Kidney (tissue), 14 donors: Measurements from ENCODE around the gene NEUROG3. TPM values are rescaled to one million over a fixed set of nuclear protein-coding genes. Genes with fewer than 3 reads are reported as not detected.

Experiments used
- DNase-seq, 5 donors: peaks; one replicate each; pipeline ENCODE4 v3.0.0-alpha.2; 2013 to 2020
- FAIRE-seq: peaks from 2 replicates; lab custom pipeline; 2012; peaks lifted over from hg19 to GRCh38; lab: Jason Lieb, UNC
- H3K27ac ChIP-seq, 2 donors: one replicate each; pipeline ENCODE4 v1.7.0; 2013; ENCODE audit warnings: low read depth in 2 of 2, low read length in 2 of 2, inconsistent platforms in 1 of 2
- H3K27me3 ChIP-seq: one replicate; pipeline ENCODE4 v1.7.1; 2013; ENCODE audit warnings: low read length, inconsistent platforms; ENCODE audit not compliant: control insufficient read depth, insufficient read depth
- H3K36me3 ChIP-seq, 3 donors: one replicate each; pipeline versions ENCODE4 v1.7.0 to v1.7.1; 2013; ENCODE audit warnings: low read length in 3 of 3, control low read depth in 1 of 3, inconsistent platforms in 1 of 3; ENCODE audit not compliant: insufficient read depth in 3 of 3, control insufficient read depth in 2 of 3
- H3K4me1 ChIP-seq, 3 donors: one replicate each; pipeline versions ENCODE4 v1.7.0 to v1.7.1; 2013; ENCODE audit warnings: low read length in 3 of 3, inconsistent platforms in 1 of 3, low read depth in 1 of 3; ENCODE audit not compliant: control insufficient read depth in 2 of 3, insufficient read depth in 2 of 3
- H3K4me3 ChIP-seq, 3 donors: one replicate each; pipeline versions ENCODE4 v1.7.0 to v1.8.1; 2013; ENCODE audit warnings: low read length in 3 of 3, control low read depth in 1 of 3, inconsistent platforms in 1 of 3
- H3K9ac ChIP-seq, 3 donors: one replicate each; pipeline versions ENCODE4 v1.7.0 to v1.7.1; 2013; ENCODE audit warnings: low read length in 3 of 3, control low read depth in 1 of 3, inconsistent platforms in 1 of 3
- H3K9me3 ChIP-seq, 3 donors: one replicate each; pipeline versions ENCODE4 v1.7.0 to v1.7.1; 2013; ENCODE audit warnings: low read length in 3 of 3, control low read depth in 1 of 3, inconsistent platforms in 1 of 3; ENCODE audit not compliant: control insufficient read depth in 2 of 3, insufficient read depth in 1 of 3
- CTCF ChIP-seq: IDR thresholded peaks from 3 replicates; pipeline ENCODE4 v1.5.1; 2012; ENCODE audit warnings: mild to moderate bottlenecking, moderate library complexity, borderline replicate concordance; ENCODE audit not compliant: insufficient read depth; ENCODE audit errors: extremely low read depth
- intact Hi-C: fragments of 100-400 bp; cut with DNase I; formaldehyde crosslinking; loops from one replicate; pipeline ENCODE4 v1.11.1; 2022
- polyA plus RNA-seq: library from polyadenylated mRNA; stranded (reverse); fragments of 350-450 nt; fragmentation: Illumina TruSeq; extraction: RNeasy Lipid Tissue Mini Kit (QIAGEN cat#74804); gene quantifications from one replicate; pipeline ENCODE4 v1.2.3, GENCODE V29; 2014; ENCODE audit warnings: low read depth, low replicate concordance; ENCODE audit not compliant: insufficient read depth
- total RNA-seq: library from RNA; stranded (reverse); fragmentation: NEBNext Ultra II Directional; extraction: Animal tissue kit (Norgen Biotek cat#: 25700); gene quantifications from one replicate; pipeline ENCODE4 v1.2.1, GENCODE V29; 2021
- donor health status: control.
- donor health status: control.
- donor health status: control.
- donor health status: control.
- donor health status: control.
- donor health status: DM: yes; HTN: yes; CAD: no.
- donor health status: Normal renal cell carcinoma (clear cell type).

The NEUROG3 gene
- total and polyA plus RNA-seq, 2 donors from 2014 or later = not detected

- H3K27ac ChIP-seq = no peak overlapping the region
- no peak for TF ChIP-seq CTCF
- intact Hi-C loops = no loop called here
- DNase-seq (no peak), FAIRE-seq (no peak)
- H3K36me3 ChIP-seq = no peaks in the 10 kb centered on the region
- H3K9ac ChIP-seq = no peak overlapping the region
- no peaks in the 10 kb centered on the region for H3K4me1 ChIP-seq
- H3K9me3 ChIP-seq = peaks cover 0 to 11% (median 0%) of the 10 kb centered on the region in 3 donors
- H3K4me3 ChIP-seq = no peak overlapping the region
- no peaks in the 10 kb centered on the region for H3K27me3 ChIP-seq
Measured at GRCh38 chr10:69609077-69609476, 35.9 kb upstream of the NEUROG3 start.

GRCh38 chr10:69600761-69601330 lies 27.6 kb upstream of the NEUROG3 start:
- Histone ChIP-seq H3K9ac (no peak overlapping the region), H3K27ac (no peak overlapping the region), H3K4me3 (no peak overlapping the region), H3K27me3 (no peaks in the 10 kb centered on the region), H3K9me3 (no peaks in the 10 kb centered on the region), H3K4me1 (no peaks in the 10 kb centered on the region), H3K36me3 (no peaks in the 10 kb centered on the region)
- intact Hi-C loops = no loop called here
- no peak for TF ChIP-seq CTCF
- FAIRE-seq (no peak), DNase-seq (no peak)

- intact Hi-C loops = no loop called here
- Histone ChIP-seq H3K9me3 (no peaks in the 10 kb centered on the region), H3K4me1 (no peaks in the 10 kb centered on the region), H3K27me3 (no peaks in the 10 kb centered on the region), H3K9ac (no peak overlapping the region), H3K4me3 (no peak overlapping the region), H3K27ac (no peak overlapping the region), H3K36me3 (no peaks in the 10 kb centered on the region)
- FAIRE-seq (no peak), DNase-seq (no peak)
- no peak for TF ChIP-seq CTCF
Measured at GRCh38 chr10:69588358-69588757, 15.1 kb upstream of the NEUROG3 start.

- no peak overlapping the region for H3K4me3 ChIP-seq
- H3K36me3 ChIP-seq = no peaks in the 10 kb centered on the region
- FAIRE-seq (no peak), DNase-seq (no peak)
- intact Hi-C loops = no loop called here
- no peaks in the 10 kb centered on the region for H3K4me1 ChIP-seq
- no peak for TF ChIP-seq CTCF
- no peaks in the 10 kb centered on the region for H3K9me3 ChIP-seq
- no peak overlapping the region for H3K27ac ChIP-seq
- peaks cover 8% of the 10 kb centered on the region for H3K27me3 ChIP-seq
- no peak overlapping the region for H3K9ac ChIP-seq
Measured at GRCh38 chr10:69584624-69585023, 11.4 kb upstream of the NEUROG3 start.
